SK-N-SH (cell line): ENCODE measurements around the gene NEU4. TPM values are rescaled to one million over a fixed set of nuclear protein-coding genes. Genes with fewer than 3 reads are reported as not detected.
A peak's percentile ranks its signal among the peaks of the same experiment; 100 is the strongest.

Source experiments
- CTCF ChIA-PET: fragments of 300-600, 350-600 bp; formaldehyde crosslinking; extraction: SDS; loops from one replicate; lab custom pipeline; 2021; lab: Yijun Ruan, JAX
- POLR2A ChIA-PET: fragments of 350-600 bp; sonication (Branson Sonifier 250); formaldehyde crosslinking; extraction: SDS; loops from one replicate; lab custom pipeline; 2020; ENCODE audit warnings: antibody characterized with exemption, inconsistent platforms; lab: Yijun Ruan, JAX
- DNase-seq: peaks from one replicate; pipeline ENCODE4 v3.0.0; 2012
- H2AFZ ChIP-seq: fragments of 200-600 bp; sonication (generic); 2 replicates; pipeline ENCODE4 v1.8.1; 2016; ENCODE audit warnings: antibody characterized with exemption, mild to moderate bottlenecking, low read depth
- H3F3A ChIP-seq: fragments of 200-600 bp; sonication (generic); replicated peaks from 2 replicates; pipeline ENCODE3; 2016; ENCODE audit warnings: antibody characterized with exemption, mild to moderate bottlenecking; ENCODE audit not compliant: insufficient read depth
- H3K27ac ChIP-seq, 2 experiments: fragments of 200-500 bp in 1 of 2; fragments of 200-600 bp in 1 of 2; sonication (Bioruptor generic) in 1 of 2; sonication (generic), shearing (Covaris generic) in 1 of 2; 2 replicates each; pipeline versions ENCODE4 v1.5.1 to v1.6.1; 2014 to 2016; ENCODE audit warnings: low read depth in 2 of 2, inconsistent platforms in 1 of 2, low read length in 1 of 2, mild to moderate bottlenecking in 1 of 2, mixed read lengths in 1 of 2
- H3K27me3 ChIP-seq: fragments of 200-600 bp; sonication (generic), shearing (Covaris generic); 2 replicates; pipeline ENCODE4 v1.6.1; 2016; ENCODE audit warnings: mixed run types; ENCODE audit not compliant: insufficient read depth
- H3K36me3 ChIP-seq, 2 experiments: fragments of 200-500 bp in 1 of 2; fragments of 200-600 bp in 1 of 2; sonication (Bioruptor generic) in 1 of 2; sonication (generic) in 1 of 2; replicated peaks in 1 of 2; 2 replicates each; pipeline versions ENCODE3 to v1.5.1; 2014 to 2016; ENCODE audit warnings: low read length in 1 of 2, mild to moderate bottlenecking in 1 of 2; ENCODE audit not compliant: insufficient read depth in 2 of 2, control insufficient read depth in 1 of 2
- H3K4me1 ChIP-seq, 2 experiments: fragments of 200-500 bp in 1 of 2; fragments of 200-600 bp in 1 of 2; sonication (Bioruptor generic) in 1 of 2; sonication (generic), shearing (Covaris generic) in 1 of 2; 2 replicates each; pipeline versions ENCODE4 v1.5.1 to v1.6.1; 2014 to 2016; ENCODE audit warnings: low read depth in 1 of 2, low read length in 1 of 2, mixed run types in 1 of 2; ENCODE audit not compliant: insufficient read depth in 2 of 2, control insufficient read depth in 1 of 2
- H3K4me2 ChIP-seq: fragments of 200-600 bp; sonication (generic), shearing (Covaris generic); 2 replicates; pipeline ENCODE4 v1.6.1; 2017; ENCODE audit warnings: mixed run types
- H3K4me3 ChIP-seq, 2 experiments: fragments of 200-500 bp in 1 of 2; fragments of 200-600 bp in 1 of 2; sonication (Bioruptor generic) in 1 of 2; sonication (generic), shearing (Covaris generic) in 1 of 2; 2 replicates each; pipeline versions ENCODE4 v1.5.1 to v1.8.1; 2014 to 2016; ENCODE audit warnings: low read depth in 2 of 2, inconsistent platforms in 1 of 2, low read length in 1 of 2, mild to moderate bottlenecking in 1 of 2, mixed read lengths in 1 of 2, moderate library complexity in 1 of 2
- H3K79me2 ChIP-seq: fragments of 200-600 bp; sonication (generic); 2 replicates; pipeline ENCODE4 v1.8.1; 2017; ENCODE audit warnings: mild to moderate bottlenecking; ENCODE audit not compliant: insufficient read depth
- H3K9ac ChIP-seq: fragments of 200-600 bp; sonication (generic); 2 replicates; pipeline ENCODE4 v1.6.1; 2017; ENCODE audit warnings: mixed run types
- H3K9me2 ChIP-seq: fragments of 200-600 bp; sonication (generic); 2 replicates; pipeline ENCODE4 v1.6.1; 2017; ENCODE audit warnings: mixed run types
- H3K9me3 ChIP-seq: fragments of 200-600 bp; sonication (generic); 2 replicates; pipeline ENCODE4 v1.6.1; 2017; ENCODE audit warnings: mixed run types, mild to moderate bottlenecking, moderate library complexity
- H4K20me1 ChIP-seq: fragments of 200-600 bp; sonication (generic); 2 replicates; pipeline ENCODE4 v1.6.1; 2017; ENCODE audit warnings: mild to moderate bottlenecking, mixed run types; ENCODE audit not compliant: insufficient read depth
- CHD2 ChIP-seq: fragments of 150-350 bp; IDR thresholded peaks from 2 replicates; pipeline ENCODE4 v1.6.1; 2018; ENCODE audit warnings: low read length; ENCODE audit not compliant: partially characterized antibody
- ELF1 ChIP-seq: IDR thresholded peaks from 2 replicates; pipeline ENCODE4 v1.4.0; 2012
- EZH2phosphoT487 ChIP-seq: fragments of 200-600 bp; sonication (generic); IDR thresholded peaks from 2 replicates; pipeline ENCODE4 v1.6.1; 2017; ENCODE audit warnings: low read depth, mixed run types, mild to moderate bottlenecking, antibody characterized with exemption, moderate library complexity, borderline replicate concordance
- FOSL2 ChIP-seq: IDR thresholded peaks from 2 replicates; pipeline ENCODE4 v1.4.0; 2012; ENCODE audit warnings: low read depth, mild to moderate bottlenecking, moderate library complexity, borderline replicate concordance
- FOXJ3 ChIP-seq: sonication (generic); formaldehyde crosslinking; IDR thresholded peaks from 2 replicates; pipeline ENCODE4 v1.5.1; 2020; ENCODE audit warnings: mild to moderate bottlenecking, missing genetic modification reagents
- FOXM1 ChIP-seq: IDR thresholded peaks from 2 replicates; pipeline ENCODE4 v1.4.0; 2012; ENCODE audit warnings: low read depth, mild to moderate bottlenecking
- MXI1 ChIP-seq: IDR thresholded peaks from 2 replicates; pipeline ENCODE4 v1.6.1; 2012; ENCODE audit warnings: mild to moderate bottlenecking, low read depth, low read length, improper control_type of control experiment
- NFIC ChIP-seq: IDR thresholded peaks from 2 replicates; pipeline ENCODE4 v1.4.0; 2012; ENCODE audit warnings: borderline replicate concordance
- POLR2AphosphoS5 ChIP-seq: IDR thresholded peaks from 2 replicates; pipeline ENCODE4 v1.6.1; 2012; ENCODE audit warnings: low read depth, low read length
- RAD21 ChIP-seq: IDR thresholded peaks from 2 replicates; pipeline ENCODE4 v1.6.1; 2012; ENCODE audit warnings: mild to moderate bottlenecking, low read length
- RCOR1 ChIP-seq: fragments of 150-350 bp; IDR thresholded peaks from 2 replicates; pipeline ENCODE4 v1.6.1; 2017; ENCODE audit warnings: antibody characterized with exemption, low read length
- RFX5 ChIP-seq: IDR thresholded peaks from 2 replicates; pipeline ENCODE4 v1.6.1; 2012; ENCODE audit warnings: mild to moderate bottlenecking, improper control_type of control experiment, low read length
- TAF1 ChIP-seq: IDR thresholded peaks from 2 replicates; pipeline ENCODE4 v1.6.1; 2012; ENCODE audit warnings: low read depth, mild to moderate bottlenecking, low read length, moderate library complexity, borderline replicate concordance
- TCF12 ChIP-seq: IDR thresholded peaks from 2 replicates; pipeline ENCODE4 v1.4.0; 2012
- TEAD4 ChIP-seq: IDR thresholded peaks from 2 replicates; pipeline ENCODE4 v1.4.0; 2012; ENCODE audit warnings: mild to moderate bottlenecking, borderline replicate concordance; ENCODE audit not compliant: insufficient read depth
- YY1 ChIP-seq: IDR thresholded peaks from 2 replicates; pipeline ENCODE4 v1.4.0; 2012; ENCODE audit warnings: low read depth, mild to moderate bottlenecking
- WGBS: methylation state at CpG from one replicate; pipeline ENCODE4 v1.1.6; 2017; ENCODE audit warnings: low lambda C conversion rate; 5-methylcytosine and 5-hydroxymethylcytosine counted together
- polyA plus RNA-seq, 3 experiments: library from polyadenylated mRNA; depleted of rRNA; stranded (reverse); fragments of >200 nt; gene quantifications; 2 replicates each; pipeline ENCODE4 v1.2.3, GENCODE V29; 2012
- TF ChIP-seq, protein P1 (sequence below): IDR thresholded peaks from 2 replicates; pipeline ENCODE4; 2012
- TF ChIP-seq, protein P2 (sequence below): fragments of 150-350 bp; IDR thresholded peaks from 2 replicates; pipeline ENCODE4 v1.6.1; 2016; ENCODE audit warnings: mild to moderate bottlenecking, low read depth, low read length
- TF ChIP-seq, protein P3 (sequence below): IDR thresholded peaks from 2 replicates; pipeline ENCODE4 v1.4.0; 2012; ENCODE audit warnings: low read depth, borderline replicate concordance

The NEU4 gene
- polyA plus RNA-seq, 1 of the 3 experiments (the other 2 are of a cell fraction), result 0.05 TPM

DNA sequence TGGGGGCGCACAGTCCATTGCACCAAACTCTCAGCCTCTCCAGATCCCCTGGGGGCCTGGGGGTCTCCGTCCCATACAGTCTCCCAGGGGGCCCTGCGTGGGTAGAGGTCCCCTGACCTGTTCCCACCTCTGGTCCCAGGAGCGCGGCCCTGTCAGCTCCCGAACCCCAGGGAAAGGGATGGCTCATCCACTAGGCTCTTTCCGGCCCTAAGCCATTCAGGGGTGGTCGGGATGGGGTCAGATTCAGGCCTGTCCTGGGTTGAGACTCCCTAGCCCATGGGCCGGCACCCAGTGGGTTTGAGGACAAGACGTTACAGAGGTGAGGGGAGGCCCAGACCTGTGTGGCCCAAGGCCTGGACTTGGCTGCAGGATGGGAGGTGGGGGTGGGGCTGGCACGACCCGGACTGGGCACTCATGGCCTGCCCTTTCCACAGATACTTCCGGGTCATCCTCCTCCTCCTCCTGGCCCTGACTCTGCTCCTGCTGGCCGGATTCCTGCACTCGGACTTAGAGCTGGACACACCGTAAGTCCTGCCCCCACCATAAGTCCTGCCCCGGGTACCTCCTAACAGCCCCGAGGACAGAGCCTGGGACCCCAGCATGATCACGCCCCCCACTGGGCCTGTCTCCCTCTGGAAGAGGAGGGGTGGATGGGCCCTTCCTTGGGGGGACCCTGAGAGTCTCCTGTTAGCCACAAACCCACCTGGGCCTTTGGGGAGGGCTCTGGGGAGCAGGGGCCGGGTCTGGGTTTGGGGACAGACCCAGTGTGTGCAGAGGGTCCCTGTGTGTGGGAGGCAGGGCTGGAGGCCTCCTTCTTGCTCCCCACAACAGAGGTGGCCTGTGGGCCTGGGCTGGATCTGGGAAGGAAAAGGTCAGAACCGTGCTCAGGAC, 10.1 kb upstream of the NEU4 start:
- Histone ChIP-seq H3K27me3 (no peaks in the 10 kb centered on the region), H3K4me2 (no peak overlapping the region), H3K36me3 (no peaks in the 10 kb centered on the region), H3K4me1 (peaks cover 0 to 26% of the 10 kb centered on the region in 2 experiments; a peak in 1 of 4 replicates), H4K20me1 (no peaks in the 10 kb centered on the region), H3F3A (no peaks in the 10 kb centered on the region), H3K9me2 (no peaks in the 10 kb centered on the region), H3K9me3 (no peaks in the 10 kb centered on the region), H3K4me3 (no peak overlapping the region), H3K9ac (no peak overlapping the region), H3K27ac (no peak overlapping the region; a peak in 1 of 4 replicates), H3K79me2 (no peaks in the 10 kb centered on the region), H2AFZ (no peak overlapping the region)
- WGBS, result 85% methylated on average over 12 of the region's 21 CpGs
- CTCF ChIA-PET, result interaction anchor here (0.7 to 0.8 kb wide), 2 partner anchors 28 to 42 kb away, joined by 3 read pairs; no protein-coding TSS in a partner anchor
- DNase-seq, result peak; percentile 28
- TF ChIP-seq, protein P1, sequence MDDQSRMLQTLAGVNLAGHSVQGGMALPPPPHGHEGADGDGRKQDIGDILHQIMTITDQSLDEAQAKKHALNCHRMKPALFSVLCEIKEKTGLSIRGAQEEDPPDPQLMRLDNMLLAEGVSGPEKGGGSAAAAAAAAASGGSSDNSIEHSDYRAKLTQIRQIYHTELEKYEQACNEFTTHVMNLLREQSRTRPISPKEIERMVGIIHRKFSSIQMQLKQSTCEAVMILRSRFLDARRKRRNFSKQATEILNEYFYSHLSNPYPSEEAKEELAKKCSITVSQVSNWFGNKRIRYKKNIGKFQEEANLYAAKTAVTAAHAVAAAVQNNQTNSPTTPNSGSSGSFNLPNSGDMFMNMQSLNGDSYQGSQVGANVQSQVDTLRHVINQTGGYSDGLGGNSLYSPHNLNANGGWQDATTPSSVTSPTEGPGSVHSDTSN, result no peak
- TF ChIP-seq RAD21 (no peak), ELF1 (no peak), MXI1 (no peak), CHD2 (no peak), POLR2AphosphoS5 (no peak), NFIC (no peak)
- POLR2A ChIA-PET, result no interaction called here

DNA sequence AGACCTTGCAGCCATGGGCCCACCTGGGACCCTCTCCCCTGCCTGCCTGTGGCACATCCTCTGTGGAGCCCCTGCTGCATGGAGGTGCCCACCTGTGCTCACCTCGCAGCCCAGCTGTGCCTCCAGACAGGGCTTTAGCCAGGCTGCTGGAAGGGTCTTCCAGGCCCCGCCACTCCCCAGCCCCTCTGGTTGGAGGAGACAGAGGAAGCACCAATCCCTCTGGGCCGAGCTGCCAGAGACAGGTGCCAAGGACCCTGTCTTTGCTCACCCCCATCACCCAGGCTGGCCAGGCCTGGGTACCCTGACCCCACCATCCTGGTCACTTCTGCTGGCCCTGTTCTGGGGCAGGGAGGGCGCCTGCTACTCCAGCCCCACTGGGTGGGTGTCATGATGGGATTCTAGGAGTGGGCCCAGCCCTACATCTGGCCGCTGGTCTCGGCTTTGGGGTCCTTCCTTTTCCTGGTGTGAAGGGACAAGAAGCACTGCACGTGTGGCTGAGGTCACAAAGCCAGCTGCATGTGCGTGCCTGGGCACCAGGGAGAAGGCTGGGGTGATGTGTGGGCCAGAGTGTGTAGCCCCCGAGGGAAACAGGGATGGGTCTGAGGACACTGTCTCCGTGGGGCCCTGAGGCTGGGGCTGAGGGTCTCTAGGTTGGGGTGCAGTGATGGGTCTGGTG, 9.3 kb upstream of the NEU4 start:
- Histone ChIP-seq H3K4me1 (peaks cover 4 to 34% of the 10 kb centered on the region in 2 experiments; a peak in 3 of 4 replicates), H2AFZ (no peak overlapping the region), H3K4me2 (no peak overlapping the region), H3K9me3 (no peaks in the 10 kb centered on the region), H3K9ac (no peak overlapping the region), H3K9me2 (no peaks in the 10 kb centered on the region), H3K79me2 (no peaks in the 10 kb centered on the region), H4K20me1 (no peaks in the 10 kb centered on the region), H3K36me3 (no peaks in the 10 kb centered on the region), H3K27ac (no peak overlapping the region), H3F3A (no peaks in the 10 kb centered on the region), H3K4me3 (no peak overlapping the region), H3K27me3 (no peaks in the 10 kb centered on the region)
- CTCF ChIA-PET, result interaction anchor here (0.7 to 0.8 kb wide), 2 partner anchors 28 to 43 kb away, joined by 3 read pairs; no protein-coding TSS in a partner anchor
- DNase-seq, result peak; percentile 27
- POLR2A ChIA-PET, result no interaction called here
- WGBS, result 73% methylated on average over 7 of the region's 10 CpGs
- no peak for TF ChIP-seq YY1
- TF ChIP-seq TAF1, result no peak
- TF ChIP-seq NFIC, result no peak
- no peak for TF ChIP-seq RFX5
- TF ChIP-seq FOXM1, result no peak
- no peak for TF ChIP-seq EZH2phosphoT487
- TF ChIP-seq FOXJ3, result no peak
- TF ChIP-seq, protein P1, result no peak
- TF ChIP-seq, protein P2, sequence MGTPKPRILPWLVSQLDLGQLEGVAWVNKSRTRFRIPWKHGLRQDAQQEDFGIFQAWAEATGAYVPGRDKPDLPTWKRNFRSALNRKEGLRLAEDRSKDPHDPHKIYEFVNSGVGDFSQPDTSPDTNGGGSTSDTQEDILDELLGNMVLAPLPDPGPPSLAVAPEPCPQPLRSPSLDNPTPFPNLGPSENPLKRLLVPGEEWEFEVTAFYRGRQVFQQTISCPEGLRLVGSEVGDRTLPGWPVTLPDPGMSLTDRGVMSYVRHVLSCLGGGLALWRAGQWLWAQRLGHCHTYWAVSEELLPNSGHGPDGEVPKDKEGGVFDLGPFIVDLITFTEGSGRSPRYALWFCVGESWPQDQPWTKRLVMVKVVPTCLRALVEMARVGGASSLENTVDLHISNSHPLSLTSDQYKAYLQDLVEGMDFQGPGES, result no peak
- TF ChIP-seq, protein P3, sequence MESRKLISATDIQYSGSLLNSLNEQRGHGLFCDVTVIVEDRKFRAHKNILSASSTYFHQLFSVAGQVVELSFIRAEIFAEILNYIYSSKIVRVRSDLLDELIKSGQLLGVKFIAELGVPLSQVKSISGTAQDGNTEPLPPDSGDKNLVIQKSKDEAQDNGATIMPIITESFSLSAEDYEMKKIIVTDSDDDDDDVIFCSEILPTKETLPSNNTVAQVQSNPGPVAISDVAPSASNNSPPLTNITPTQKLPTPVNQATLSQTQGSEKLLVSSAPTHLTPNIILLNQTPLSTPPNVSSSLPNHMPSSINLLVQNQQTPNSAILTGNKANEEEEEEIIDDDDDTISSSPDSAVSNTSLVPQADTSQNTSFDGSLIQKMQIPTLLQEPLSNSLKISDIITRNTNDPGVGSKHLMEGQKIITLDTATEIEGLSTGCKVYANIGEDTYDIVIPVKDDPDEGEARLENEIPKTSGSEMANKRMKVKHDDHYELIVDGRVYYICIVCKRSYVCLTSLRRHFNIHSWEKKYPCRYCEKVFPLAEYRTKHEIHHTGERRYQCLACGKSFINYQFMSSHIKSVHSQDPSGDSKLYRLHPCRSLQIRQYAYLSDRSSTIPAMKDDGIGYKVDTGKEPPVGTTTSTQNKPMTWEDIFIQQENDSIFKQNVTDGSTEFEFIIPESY, result no peak
- no peak for TF ChIP-seq FOSL2
- TF ChIP-seq TCF12, result no peak
- TF ChIP-seq RCOR1, result no peak
- TF ChIP-seq TEAD4, result no peak
